Endodermal cell (in vitro differentiated cells): ENCODE results near the gene TMEM223. TPM values are rescaled to one million over a fixed set of nuclear protein-coding genes. Genes with fewer than 3 reads are reported as not detected.

ENCODE experiments used
- DNase-seq: peaks from one replicate; pipeline ENCODE4 v3.0.0-alpha.2; 2017
- H3K27ac ChIP-seq: 2 replicates; pipeline ENCODE4 v1.5.1; 2013; ENCODE audit warnings: mild to moderate bottlenecking, low read depth, low read length, moderate library complexity
- H3K27me3 ChIP-seq: 2 replicates; pipeline ENCODE4 v1.6.1; 2013; ENCODE audit warnings: mild to moderate bottlenecking, low read length, moderate library complexity; ENCODE audit not compliant: insufficient read depth, control insufficient read depth, poor library complexity, severe bottlenecking
- H3K36me3 ChIP-seq: 2 replicates; pipeline ENCODE4 v1.7.0; 2013; ENCODE audit warnings: mild to moderate bottlenecking, low read length, moderate library complexity; ENCODE audit not compliant: control insufficient read depth, insufficient read depth
- H3K4me1 ChIP-seq: one replicate; pipeline ENCODE4 v1.7.0; 2013; ENCODE audit warnings: low read length; ENCODE audit not compliant: control insufficient read depth, insufficient read depth
- H3K4me3 ChIP-seq: 2 replicates; pipeline ENCODE4 v1.5.1; 2013; ENCODE audit warnings: mild to moderate bottlenecking, low read length, moderate library complexity
- H3K9ac ChIP-seq: 2 replicates; pipeline ENCODE4 v1.6.1; 2013; ENCODE audit warnings: mild to moderate bottlenecking, low read length, moderate library complexity; ENCODE audit not compliant: poor library complexity, severe bottlenecking; ENCODE audit errors: extremely low read depth
- H3K9me3 ChIP-seq: 2 replicates; pipeline ENCODE4 v1.6.1; 2013; ENCODE audit warnings: mild to moderate bottlenecking, low read length, moderate library complexity; ENCODE audit not compliant: control insufficient read depth
- H3K27ac Mint-ChIP-seq: 2 replicates; pipeline ENCODE4 v1.8.0; 2020; ENCODE audit warnings: mixed read lengths
- H3K27me3 Mint-ChIP-seq: 2 replicates; pipeline ENCODE4 v1.8.0; 2021; ENCODE audit warnings: mild to moderate bottlenecking, mixed read lengths; ENCODE audit not compliant: insufficient read depth
- H3K36me3 Mint-ChIP-seq: 2 replicates; pipeline ENCODE4 v1.8.0; 2020; ENCODE audit warnings: low read depth, mixed read lengths
- H3K4me1 Mint-ChIP-seq: 2 replicates; pipeline ENCODE4 v1.8.0; 2020; ENCODE audit warnings: mixed read lengths
- H3K4me3 Mint-ChIP-seq: 2 replicates; pipeline ENCODE4 v1.8.0; 2020; ENCODE audit warnings: mild to moderate bottlenecking, moderate library complexity, mixed read lengths
- H3K9me3 Mint-ChIP-seq: 2 replicates; pipeline ENCODE4 v1.8.0; 2020; ENCODE audit warnings: mild to moderate bottlenecking, mixed read lengths
- CTCF ChIP-seq: fragments of 200-600 bp; sonication (generic); conservative IDR thresholded peaks from 2 replicates; pipeline ENCODE4 v1.5.0; 2021; ENCODE audit warnings: antibody characterized with exemption, mild to moderate bottlenecking
- WGBS, 2 experiments: methylation state at CpG; one replicate each; pipeline versions ENCODE4 v1.1.5 to v1.1.7; 2013; ENCODE audit warnings: missing lambda C conversion rate in 2 of 2, mixed read lengths in 1 of 2; ENCODE audit not compliant: insufficient coverage in 1 of 2, insufficient read length in 1 of 2; 5-methylcytosine and 5-hydroxymethylcytosine counted together
- total RNA-seq, 2 donors: library from RNA; stranded (reverse); fragmentation: NEBNext Ultra II Directional in 1 of 2; extraction: Animal tissue kit (Norgen Biotek cat#: 25700) in 1 of 2; gene quantifications; 2 replicates in 1 of 2; 3 replicates in 1 of 2; pipeline ENCODE4 v1.2.1, GENCODE V29; 2021

The TMEM223 gene
- total RNA-seq, 2 donors from 2014 or later: 18.4 to 21.0 TPM

GRCh38 chr11:62835336-62835735 lies 43.5 kb upstream of the TMEM223 start:
- Histone ChIP-seq H3K9me3 (no peaks in the 10 kb centered on the region), H3K27ac (no peak overlapping the region), H3K36me3 (peaks cover 44% of the 10 kb centered on the region), H3K4me1 (no peaks in the 10 kb centered on the region), H3K9ac (no peak overlapping the region), H3K27me3 (no peaks in the 10 kb centered on the region), H3K4me3 (no peak overlapping the region)
- peaks cover 35% of the 10 kb centered on the region for H3K36me3 Mint-ChIP-seq
- H3K4me1 Mint-ChIP-seq: peaks cover 21% of the 10 kb centered on the region
- H3K4me3 Mint-ChIP-seq: no peak overlapping the region
- H3K27ac Mint-ChIP-seq: no peak overlapping the region
- H3K27me3 Mint-ChIP-seq: no peaks in the 10 kb centered on the region
- TF ChIP-seq CTCF: no peak
- no peak for DNase-seq
- H3K9me3 Mint-ChIP-seq: no peaks in the 10 kb centered on the region
- 92 to 93% methylated on average over 6 to 8 of the region's 8 CpGs for WGBS, 2 experiments

GRCh38 chr11:62832336-62833234 lies 40.8 kb upstream of the TMEM223 start, which contains the start of gene TEX54:
Gene TEX54, minus strand, starts transcription at chr11:62832841.
- Mint-ChIP-seq H3K27me3 (no peaks in the 10 kb centered on the region), H3K27ac (peak within 1 kb of the TSS; percentile 100), H3K4me1 (peaks cover 20% of the 10 kb centered on the region), H3K9me3 (no peaks in the 10 kb centered on the region), H3K36me3 (peaks cover 40% of the 10 kb centered on the region), H3K4me3 (peak within 1 kb of the TSS; percentile 99)
- no peak for DNase-seq
- peaks cover 49% of the 10 kb centered on the region for H3K36me3 ChIP-seq
- no peaks in the 10 kb centered on the region for H3K9me3 ChIP-seq
- H3K9ac ChIP-seq: peak within 1 kb of the TSS; percentile 96
- peak within 1 kb of the TSS; percentile 98 for H3K4me3 ChIP-seq
- no peaks in the 10 kb centered on the region for H3K27me3 ChIP-seq
- H3K4me1 ChIP-seq: peaks cover 2% of the 10 kb centered on the region
- WGBS, 2 experiments: 4 to 19% methylated on average over 22 to 40 of the region's 40 CpGs
- peak within 1 kb of the TSS; percentile 97 for H3K27ac ChIP-seq
- TF ChIP-seq CTCF: no peak

- Histone ChIP-seq H3K4me3 (peak within 1 kb of the TSS; percentile 98), H3K9me3 (no peaks in the 10 kb centered on the region), H3K9ac (peak within 1 kb of the TSS; percentile 96), H3K4me1 (peaks cover 2% of the 10 kb centered on the region), H3K27ac (peak within 1 kb of the TSS; percentile 97), H3K36me3 (peaks cover 55% of the 10 kb centered on the region), H3K27me3 (no peaks in the 10 kb centered on the region)
- Mint-ChIP-seq H3K9me3 (peaks cover 2% of the 10 kb centered on the region), H3K4me1 (peaks cover 20% of the 10 kb centered on the region), H3K27me3 (no peaks in the 10 kb centered on the region), H3K36me3 (peaks cover 46% of the 10 kb centered on the region), H3K4me3 (peak within 1 kb of the TSS; percentile 99), H3K27ac (peak within 1 kb of the TSS; percentile 100)
- peak; percentile 100 for DNase-seq
- 0% methylated on average over 9 to 65 of the region's 65 CpGs for WGBS, 2 experiments
- TF ChIP-seq CTCF: no peak
These were observed 39.9 kb upstream of the TMEM223 start, which contains the start of gene STX5 for GRCh38 chr11:62831520-62832335. Gene STX5, minus strand, starts transcription at chr11:62832051. Its CDS starts 808 bp downstream, at chr11:62831243.
